IMR-90 (cell line): ENCODE measurements around the gene RIPOR3. TPM values are rescaled to one million over a fixed set of nuclear protein-coding genes. Genes with fewer than 3 reads are reported as not detected.

ENCODE experiments used
- ATAC-seq: fragments of 200-7000 bp; cut with Tn5 transposase; 2 replicates; pipeline ENCODE4 v1.9.1; 2020; ENCODE audit warnings: low read depth, mild to moderate bottlenecking, moderate library complexity
- BruUV-seq: library from RNA; stranded (reverse); fragments of 400-500 nt; replicated peaks from 2 replicates; lab custom pipeline; 2021; lab: Mats Ljungman, UMichigan
- CTCF ChIA-PET: fragments of 300-600 bp; formaldehyde crosslinking; extraction: SDS; loops from one replicate; lab custom pipeline; 2021; ENCODE audit warnings: antibody characterized with exemption; lab: Yijun Ruan, JAX
- POLR2A ChIA-PET: fragments of 300-600 bp; sonication (Branson Sonifier 250); formaldehyde crosslinking; loops from one replicate; lab custom pipeline; 2022; ENCODE audit warnings: antibody characterized with exemption; ENCODE audit not compliant: unreplicated experiment; lab: Charles Lee
- DNase-seq: peaks from one replicate; pipeline ENCODE4 v3.0.0; 2013
- H2AFZ ChIP-seq: replicated peaks from 2 replicates; pipeline ENCODE3; 2013; ENCODE audit warnings: low read length, mild to moderate bottlenecking; ENCODE audit not compliant: poor library complexity
- H2AK5ac ChIP-seq: 2 replicates; pipeline ENCODE4 v1.6.1; 2013; ENCODE audit warnings: low read depth, low read length, inconsistent platforms
- H2AK9ac ChIP-seq: replicated peaks from 2 replicates; pipeline ENCODE3; 2013; ENCODE audit warnings: mild to moderate bottlenecking, low read depth, low read length, moderate library complexity; ENCODE audit not compliant: poor library complexity
- H2BK120ac ChIP-seq: 2 replicates; pipeline ENCODE4 v1.6.1; 2013; ENCODE audit warnings: low read depth, low read length, inconsistent platforms
- H2BK15ac ChIP-seq: 3 replicates; pipeline ENCODE4 v1.6.1; 2013; ENCODE audit warnings: low read depth, low read length, inconsistent platforms
- H2BK20ac ChIP-seq: 2 replicates; pipeline ENCODE4 v1.6.1; 2013; ENCODE audit warnings: low read depth, mild to moderate bottlenecking, inconsistent platforms, low read length, moderate library complexity
- H2BK5ac ChIP-seq: 2 replicates; pipeline ENCODE4 v1.6.1; 2013; ENCODE audit warnings: mild to moderate bottlenecking, low read depth, low read length, inconsistent platforms; ENCODE audit not compliant: poor library complexity, severe bottlenecking
- H3K14ac ChIP-seq: replicated peaks from 2 replicates; pipeline ENCODE4 v1.6.1; 2013; ENCODE audit warnings: low read depth, low read length, inconsistent platforms
- H3K18ac ChIP-seq: 2 replicates; pipeline ENCODE4 v1.6.1; 2013; ENCODE audit warnings: low read depth, low read length, control low read depth
- H3K23ac ChIP-seq: 2 replicates; pipeline ENCODE4 v1.6.1; 2013; ENCODE audit warnings: low read depth, low read length, inconsistent platforms
- H3K27ac ChIP-seq: 2 replicates; pipeline ENCODE4 v1.5.1; 2013; ENCODE audit warnings: mild to moderate bottlenecking, control low read depth, low read length; ENCODE audit not compliant: insufficient read depth
- H3K27me3 ChIP-seq: 2 replicates; pipeline ENCODE4 v1.6.1; 2013; ENCODE audit warnings: low read length; ENCODE audit not compliant: control insufficient read depth, insufficient read depth
- H3K36me3 ChIP-seq: 2 replicates; pipeline ENCODE4 v1.6.1; 2013; ENCODE audit warnings: low read length, mixed read lengths; ENCODE audit not compliant: control insufficient read depth, insufficient read depth
- H3K4ac ChIP-seq: 2 replicates; pipeline ENCODE4 v1.6.1; 2013; ENCODE audit warnings: low read depth, low read length, inconsistent platforms
- H3K4me1 ChIP-seq: 2 replicates; pipeline ENCODE4 v1.6.1; 2013; ENCODE audit warnings: low read length, mixed read lengths; ENCODE audit not compliant: control insufficient read depth, insufficient read depth
- H3K4me2 ChIP-seq: 2 replicates; pipeline ENCODE4 v1.6.1; 2013; ENCODE audit warnings: low read depth, mild to moderate bottlenecking, control low read depth, low read length, moderate library complexity
- H3K4me3 ChIP-seq: 2 replicates; pipeline ENCODE4 v1.5.1; 2013; ENCODE audit warnings: low read depth, mild to moderate bottlenecking, control low read depth, low read length, moderate library complexity; ENCODE audit not compliant: insufficient read depth
- H3K56ac ChIP-seq: 2 replicates; pipeline ENCODE4 v1.6.1; 2013; ENCODE audit warnings: low read length, inconsistent platforms; ENCODE audit not compliant: insufficient read depth; ENCODE audit errors: extremely low read depth
- H3K79me1 ChIP-seq, 2 experiments: 2 replicates each; pipeline ENCODE4 v1.6.1; 2013; ENCODE audit warnings: low read length in 2 of 2, inconsistent platforms in 1 of 2, low read depth in 1 of 2
- H3K9ac ChIP-seq: 2 replicates; pipeline ENCODE4 v1.6.1; 2013; ENCODE audit warnings: low read depth, low read length, control low read depth
- H3K9me1 ChIP-seq: 2 replicates; pipeline ENCODE4 v1.6.1; 2013; ENCODE audit warnings: low read length, inconsistent platforms; ENCODE audit not compliant: insufficient read depth
- H3K9me3 ChIP-seq: 2 replicates; pipeline ENCODE4 v1.6.1; 2013; ENCODE audit warnings: low read length; ENCODE audit not compliant: control insufficient read depth, insufficient read depth
- H4K20me1 ChIP-seq: 2 replicates; pipeline ENCODE4 v1.6.1; 2013; ENCODE audit warnings: low read length, inconsistent platforms; ENCODE audit not compliant: insufficient read depth
- H4K5ac ChIP-seq: 2 replicates; pipeline ENCODE4 v1.6.1; 2013; ENCODE audit warnings: mild to moderate bottlenecking, low read depth, low read length, control low read depth
- H4K8ac ChIP-seq, 2 experiments: 2 replicates each; pipeline ENCODE4 v1.6.1; 2013; ENCODE audit warnings: low read depth in 2 of 2, low read length in 2 of 2, control low read depth in 1 of 2, inconsistent platforms in 1 of 2
- H4K91ac ChIP-seq: 2 replicates; pipeline ENCODE4 v1.6.1; 2013; ENCODE audit warnings: low read depth, low read length, inconsistent platforms; ENCODE audit not compliant: insufficient read depth
- CEBPB ChIP-seq: IDR thresholded peaks from 2 replicates; pipeline ENCODE4 v1.6.1; 2012; ENCODE audit warnings: low read depth, low read length, improper control_type of control experiment
- CHD1 ChIP-seq: IDR thresholded peaks from 2 replicates; pipeline ENCODE4 v1.6.1; 2012; ENCODE audit warnings: low read depth, low read length, improper control_type of control experiment
- ELK1 ChIP-seq: fragments of 150-350 bp; IDR thresholded peaks from 2 replicates; pipeline ENCODE4 v1.6.1; 2016; ENCODE audit warnings: low read depth, mild to moderate bottlenecking, low read length, moderate library complexity, borderline replicate concordance
- MXI1 ChIP-seq: IDR thresholded peaks from 2 replicates; pipeline ENCODE4 v1.6.1; 2012; ENCODE audit warnings: low read depth, mild to moderate bottlenecking, low read length, moderate library complexity, borderline replicate concordance
- NFE2L2 ChIP-seq: fragments of 150-350 bp; IDR thresholded peaks from 2 replicates; pipeline ENCODE4 v1.6.1; 2016; ENCODE audit warnings: low read depth, mild to moderate bottlenecking, low read length
- POLR2A ChIP-seq: IDR thresholded peaks from 2 replicates; pipeline ENCODE4 v1.6.1; 2012; ENCODE audit warnings: mild to moderate bottlenecking, low read depth, low read length
- RCOR1 ChIP-seq: IDR thresholded peaks from 2 replicates; pipeline ENCODE4 v1.6.1; 2012; ENCODE audit warnings: mild to moderate bottlenecking, low read length, improper control_type of control experiment; ENCODE audit not compliant: insufficient replicate concordance
- RFX5 ChIP-seq: IDR thresholded peaks from 2 replicates; pipeline ENCODE4 v1.8.0; 2012; ENCODE audit warnings: low read depth, mild to moderate bottlenecking, low read length, moderate library complexity
- SMC3 ChIP-seq: fragments of 150-350 bp; IDR thresholded peaks from 2 replicates; pipeline ENCODE4 v1.6.1; 2016; ENCODE audit warnings: low read depth, mild to moderate bottlenecking, antibody characterized with exemption, low read length, moderate library complexity
- USF2 ChIP-seq: fragments of 150-350 bp; IDR thresholded peaks from 2 replicates; pipeline ENCODE4 v1.6.1; 2017; ENCODE audit warnings: mild to moderate bottlenecking, antibody characterized with exemption, low read length, low read depth
- WGBS, 2 experiments: methylation state at CpG; one replicate each; pipeline versions ENCODE4 v1.1.5 to v1.1.7; 2013; ENCODE audit warnings: missing lambda C conversion rate in 2 of 2; ENCODE audit not compliant: insufficient read length in 1 of 2; ENCODE audit errors: extremely low coverage in 2 of 2; 5-methylcytosine and 5-hydroxymethylcytosine counted together
- dilution Hi-C: fragments of 300-500 bp; cut with HindIII; formaldehyde crosslinking; loops from one replicate; pipeline ENCODE4 v1.14.3; 2018; ENCODE audit warnings: low sequenced_read_pairs; ENCODE audit not compliant: unreplicated experiment
- in situ Hi-C: fragments of 300-500 bp; cut with MboI; formaldehyde crosslinking; loops from 3 replicates; pipeline ENCODE4 v1.14.3; 2019; ENCODE audit warnings: low sequenced_read_pairs, inconsistent platforms, mixed read lengths
- intact Hi-C: fragments of 100-400 bp; cut with micrococcal nuclease; formaldehyde crosslinking; loops from 2 replicates; pipeline ENCODE4 v1.10.0; 2022
- polyA plus RNA-seq, 3 experiments: library from polyadenylated mRNA; depleted of rRNA; stranded (reverse); fragments of >200 nt; gene quantifications; 2 replicates each; pipeline ENCODE4 v1.2.3, GENCODE V29; 2012; ENCODE audit warnings: low replicate concordance in 1 of 3
- total RNA-seq: library from RNA; depleted of rRNA; stranded (reverse); fragments of >200 nt; gene quantifications from 2 replicates; pipeline ENCODE4 v1.2.3, GENCODE V29; 2012
- TF ChIP-seq, protein P1 (sequence below): conservative IDR thresholded peaks from 2 replicates; pipeline ENCODE4 v1.5.1; 2012; ENCODE audit warnings: mild to moderate bottlenecking, low read depth, low read length, improper control_type of control experiment

The RIPOR3 gene
- total and polyA plus RNA-seq, 2 of the 4 experiments (the other 2 are of a cell fraction) = 0.54 to 1.7 TPM

DNA sequence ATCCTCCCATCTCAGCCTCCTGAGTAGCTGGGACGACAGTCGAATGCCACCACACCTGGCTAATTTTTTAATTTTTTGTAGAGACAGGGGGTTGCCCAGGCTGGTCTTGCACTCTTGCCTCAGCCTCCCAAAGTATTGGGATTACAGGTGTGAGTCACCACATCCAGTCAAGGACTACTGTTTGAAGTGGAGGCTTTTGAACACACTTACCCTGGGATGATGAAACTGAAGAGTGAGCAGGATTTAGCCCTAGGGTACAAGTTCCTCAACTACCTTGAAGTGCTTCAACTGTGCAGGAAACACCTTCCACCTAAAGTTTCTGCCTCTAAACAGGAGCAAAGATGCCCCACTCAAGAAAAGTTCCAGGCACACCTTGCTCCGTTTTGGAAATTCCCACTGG lies 24.4 kb upstream of the RIPOR3 start:
- ChIA-PET CTCF (no interaction called here), POLR2A (no interaction called here)
- H2BK15ac ChIP-seq = no peak overlapping the region
- TF ChIP-seq SMC3 (no peak), ELK1 (no peak), USF2 (no peak), MXI1 (no peak), RCOR1 (no peak), POLR2A (no peak), NFE2L2 (no peak), RFX5 (no peak), CHD1 (no peak), CEBPB (no peak)
- TF ChIP-seq, protein P1, sequence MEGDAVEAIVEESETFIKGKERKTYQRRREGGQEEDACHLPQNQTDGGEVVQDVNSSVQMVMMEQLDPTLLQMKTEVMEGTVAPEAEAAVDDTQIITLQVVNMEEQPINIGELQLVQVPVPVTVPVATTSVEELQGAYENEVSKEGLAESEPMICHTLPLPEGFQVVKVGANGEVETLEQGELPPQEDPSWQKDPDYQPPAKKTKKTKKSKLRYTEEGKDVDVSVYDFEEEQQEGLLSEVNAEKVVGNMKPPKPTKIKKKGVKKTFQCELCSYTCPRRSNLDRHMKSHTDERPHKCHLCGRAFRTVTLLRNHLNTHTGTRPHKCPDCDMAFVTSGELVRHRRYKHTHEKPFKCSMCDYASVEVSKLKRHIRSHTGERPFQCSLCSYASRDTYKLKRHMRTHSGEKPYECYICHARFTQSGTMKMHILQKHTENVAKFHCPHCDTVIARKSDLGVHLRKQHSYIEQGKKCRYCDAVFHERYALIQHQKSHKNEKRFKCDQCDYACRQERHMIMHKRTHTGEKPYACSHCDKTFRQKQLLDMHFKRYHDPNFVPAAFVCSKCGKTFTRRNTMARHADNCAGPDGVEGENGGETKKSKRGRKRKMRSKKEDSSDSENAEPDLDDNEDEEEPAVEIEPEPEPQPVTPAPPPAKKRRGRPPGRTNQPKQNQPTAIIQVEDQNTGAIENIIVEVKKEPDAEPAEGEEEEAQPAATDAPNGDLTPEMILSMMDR = no peak
- no peak overlapping the region for H3K4me3 ChIP-seq
- 100% methylated on average over 1 of the region's 3 CpGs; no CpG with 5 or more reads in 1 of the 2 experiments for WGBS, 2 experiments
- no peak overlapping the region for H3K18ac ChIP-seq
- in situ Hi-C loops = no loop called here
- no peak overlapping the region for H3K14ac ChIP-seq
- H3K27me3 ChIP-seq = no peaks in the 10 kb centered on the region
- DNase-seq = no peak
- no peak overlapping the region for H3K27ac ChIP-seq
- no peaks in the 10 kb centered on the region for H3K79me1 ChIP-seq
- dilution Hi-C loops = no loop called here
- 0 out of 2 replicates have a peak overlapping the region, but pooled peaks have one; percentile 21 for H2BK120ac ChIP-seq
- no peak for ATAC-seq
- no peak overlapping the region for H3K4me2 ChIP-seq
- H3K9me3 ChIP-seq = no peaks in the 10 kb centered on the region
- H2AFZ ChIP-seq = no peak overlapping the region
- no peak overlapping the region for H3K23ac ChIP-seq
- H2AK9ac ChIP-seq = no peak overlapping the region
- no TSS peak for BruUV-seq
- H2BK20ac ChIP-seq = no peak overlapping the region
- no peak overlapping the region for H4K5ac ChIP-seq
- no peak overlapping the region for H3K4ac ChIP-seq
- H3K56ac ChIP-seq = no peak overlapping the region
- peaks cover 2% of the 10 kb centered on the region; the same call in 1 of the 2 replicates for H3K9me1 ChIP-seq
- intact Hi-C loops = loop anchor here (1.0 kb wide), 1 partner anchor 44 kb away; no protein-coding TSS in a partner anchor
- H4K20me1 ChIP-seq = no peaks in the 10 kb centered on the region
- peaks cover 10% of the 10 kb centered on the region for H3K4me1 ChIP-seq
- H4K91ac ChIP-seq = no peak overlapping the region
- H2BK5ac ChIP-seq = no peak overlapping the region
- no peaks in the 10 kb centered on the region for H3K36me3 ChIP-seq
- H4K8ac ChIP-seq = no peak overlapping the region
- peak overlapping the region; percentile 13; the same call in 1 of the 2 replicates for H2AK5ac ChIP-seq
- H3K9ac ChIP-seq = no peak overlapping the region
